Measurements from ENCODE around the gene FBXL17.
A peak's percentile ranks its signal among the peaks of the same experiment; 100 is the strongest.

FBXL17 gene

DNA sequence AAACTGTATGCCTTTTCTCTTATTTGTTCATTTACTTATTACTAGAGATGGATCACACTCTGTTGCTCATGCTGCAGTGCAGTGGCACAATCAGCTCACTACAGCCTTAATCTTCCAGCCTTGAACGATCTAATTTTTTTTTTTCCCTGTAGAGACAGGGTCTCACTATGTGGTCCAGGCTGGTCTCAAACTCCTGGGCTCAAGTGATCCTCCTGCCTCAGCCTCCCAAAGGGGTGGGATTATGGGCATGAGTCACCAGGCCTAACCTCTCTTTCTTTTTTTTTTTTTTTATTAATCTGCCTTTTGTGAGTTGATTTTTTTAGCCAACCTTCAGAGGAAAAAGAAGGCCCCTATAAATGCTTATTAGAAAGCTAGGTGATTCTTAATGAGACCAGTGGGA, 303.0 kb downstream of the FBXL17 start:
- no peak for DNase-seq

- DNase-seq = no peak
These were observed 303.6 kb downstream of the FBXL17 start for GRCh38 chr5:108078345-108078744.

- DNase-seq = no peak
These were observed 307.3 kb downstream of the FBXL17 start for GRCh38 chr5:108074626-108075025.

DNA sequence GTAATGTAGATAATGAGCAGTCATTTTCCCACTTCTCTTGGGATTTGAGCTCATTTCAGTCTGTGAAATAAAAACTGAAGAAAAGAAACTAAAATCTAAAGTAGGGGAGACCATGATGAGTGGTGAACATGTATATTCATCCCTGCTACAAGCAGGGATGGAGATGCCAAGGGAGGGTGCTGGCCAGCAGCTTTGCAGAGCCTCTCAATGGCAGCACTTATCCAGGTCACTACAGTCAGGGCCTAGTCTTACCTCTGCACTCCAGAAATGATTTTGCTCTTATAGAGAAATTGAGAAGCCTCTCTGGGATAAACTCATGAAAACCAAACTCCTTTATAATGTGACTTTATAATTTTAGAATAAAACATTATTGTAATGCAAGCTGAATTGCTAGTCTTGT, 317.6 kb downstream of the FBXL17 start:
- DNase-seq = no peak

DNA sequence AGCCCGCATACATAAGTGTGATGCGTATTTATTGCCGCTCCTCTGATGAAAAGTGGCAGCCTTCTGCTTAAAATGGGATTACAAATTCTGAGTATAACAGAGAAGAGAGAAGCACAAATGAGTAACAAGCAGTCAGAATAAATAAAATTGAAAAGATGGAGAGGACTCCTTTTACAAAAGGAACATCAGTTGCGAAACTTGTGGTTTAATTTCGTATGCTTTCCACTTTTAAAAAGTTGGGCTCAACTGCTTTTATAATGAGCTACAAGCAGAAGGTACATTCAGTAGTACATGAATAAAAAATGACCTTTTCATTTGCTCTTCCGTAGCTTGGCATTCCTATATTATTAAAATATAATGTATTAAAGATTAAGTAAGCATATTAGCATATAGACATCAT, 320.0 kb downstream of the FBXL17 start:
- no peak for DNase-seq

DNA sequence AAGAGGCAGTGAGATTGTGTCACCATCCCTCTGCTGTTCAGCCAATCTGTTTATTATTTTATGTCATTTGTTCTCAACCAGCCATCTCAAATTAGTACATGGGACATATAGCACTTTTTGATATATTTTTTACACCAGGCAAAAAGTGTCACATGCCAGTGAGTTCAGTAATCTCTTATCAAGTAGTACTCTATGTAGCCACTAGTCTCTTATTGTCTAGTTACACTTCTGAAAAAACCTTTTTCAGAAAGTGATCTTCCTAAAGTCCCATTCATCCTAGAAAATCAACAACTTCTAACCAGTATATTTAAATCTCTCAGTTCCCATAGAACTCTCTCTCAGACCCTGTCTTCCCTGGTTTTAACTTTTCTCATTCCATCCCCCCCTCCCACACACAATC, 321.6 kb downstream of the FBXL17 start:
- DNase-seq = no peak

DNA sequence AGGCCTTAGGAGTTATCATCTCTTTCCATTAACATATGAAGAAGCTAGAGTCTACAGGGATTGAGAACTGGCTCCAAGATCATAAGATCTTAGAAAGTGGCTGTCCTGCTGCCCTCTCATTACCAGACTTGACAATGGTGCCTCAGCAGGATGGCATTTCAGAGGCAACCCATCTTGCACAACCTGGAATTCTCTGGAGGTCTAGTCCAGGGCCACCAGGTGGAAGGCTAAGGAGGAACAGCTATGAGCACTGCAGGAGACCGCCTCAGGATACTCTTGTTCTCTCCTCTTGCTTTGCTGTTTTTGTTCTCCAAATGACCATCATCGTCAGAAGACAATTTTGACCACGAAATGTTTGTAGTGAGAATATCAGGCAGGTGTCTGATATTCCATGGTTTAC, 322.6 kb downstream of the FBXL17 start:
- no peak for DNase-seq

DNA sequence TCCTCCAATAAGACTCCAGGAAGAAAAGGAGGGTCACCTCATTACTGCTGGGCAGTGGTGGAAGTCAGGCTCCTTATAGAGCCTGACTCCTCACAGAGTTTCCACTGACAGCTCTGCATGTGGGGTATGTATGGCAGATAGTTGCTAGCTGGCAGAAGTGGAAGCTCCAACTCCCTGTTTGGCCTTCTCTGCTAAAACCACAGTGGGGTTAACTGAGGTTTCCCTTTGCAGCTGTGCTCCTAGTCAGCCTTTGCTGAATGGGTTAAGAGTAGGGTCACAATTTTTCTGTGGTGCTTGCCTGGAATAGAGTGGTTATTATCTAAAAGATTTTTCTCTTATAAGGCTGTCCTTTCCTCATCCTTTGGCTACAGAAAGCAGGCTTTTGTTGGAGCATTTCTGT, 327.5 kb downstream of the FBXL17 start:
- DNase-seq = no peak

- no peak for DNase-seq
These were observed 334.8 kb downstream of the FBXL17 start for GRCh38 chr5:108046955-108047670.

DNA sequence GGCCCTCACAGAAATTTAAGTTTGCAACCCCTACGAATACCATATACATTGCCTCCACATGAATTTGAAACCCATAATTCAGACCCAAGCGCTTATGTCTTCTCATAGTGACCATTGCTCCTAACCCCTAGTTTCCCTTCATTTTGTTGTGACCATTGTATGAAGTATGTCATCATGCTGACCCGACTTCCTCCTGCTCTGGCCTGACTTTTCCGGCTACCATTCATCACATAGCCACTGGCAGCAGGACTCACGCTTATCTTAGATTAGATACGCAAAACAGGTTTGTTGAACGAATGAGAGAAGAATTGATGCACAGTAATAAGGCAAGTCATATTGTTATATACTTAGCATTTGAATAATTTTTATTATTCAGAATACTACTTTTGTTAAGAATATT, 345.4 kb downstream of the FBXL17 start:
- no peak for DNase-seq

- DNase-seq = no peak
These were observed 353.0 kb downstream of the FBXL17 start for GRCh38 chr5:108028883-108029282.

DNA sequence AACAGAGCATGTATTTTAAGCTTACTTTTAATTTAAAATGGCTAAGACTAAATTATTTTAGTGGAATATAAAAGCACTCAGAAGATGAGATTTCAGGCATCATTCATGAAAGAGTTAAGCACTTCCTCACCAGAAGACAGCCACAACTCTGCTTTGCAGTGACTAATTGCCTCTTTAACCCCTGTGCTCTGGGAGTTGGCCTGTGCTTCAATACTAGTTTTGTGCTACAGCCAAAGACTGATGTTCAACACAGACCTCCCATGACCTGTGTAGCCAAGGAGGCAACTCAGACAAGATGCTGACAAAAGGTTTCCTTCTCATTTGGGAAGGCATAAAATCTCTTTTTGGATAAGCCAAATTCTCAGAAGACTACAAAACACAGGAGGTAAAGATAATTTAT, 353.5 kb downstream of the FBXL17 start:
- no peak for DNase-seq

GRCh38 chr5:108025957-108026356, 355.9 kb downstream of the FBXL17 start:
- DNase-seq = no peak

- DNase-seq = no peak
These were observed 356.9 kb downstream of the FBXL17 start for GRCh38 chr5:108024986-108025385.

GRCh38 chr5:108016101-108016500, 365.8 kb downstream of the FBXL17 start:
- DNase-seq = no peak

GRCh38 chr5:108006791-108007190, 375.1 kb downstream of the FBXL17 start:
- DNase-seq = no peak

DNA sequence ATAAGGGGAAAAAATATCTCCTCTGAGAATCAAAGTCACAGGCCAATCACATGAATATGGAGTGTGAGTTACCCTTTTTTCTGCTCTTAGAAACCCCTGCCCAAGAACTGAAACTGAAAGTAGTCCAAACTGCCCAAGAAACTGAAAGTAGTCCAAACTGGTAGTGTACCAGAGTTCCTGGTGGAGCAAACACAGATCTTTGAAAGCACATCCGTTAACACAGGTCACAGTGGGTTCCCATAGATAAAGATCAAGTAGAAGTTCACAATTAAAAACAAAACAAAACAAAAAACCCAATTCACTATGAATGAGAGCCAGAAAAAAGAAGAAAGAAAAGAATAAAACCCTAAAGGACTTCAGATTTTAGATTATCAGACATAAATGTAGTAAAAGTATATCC, 378.7 kb downstream of the FBXL17 start:
- DNase-seq = peak; percentile 64

GRCh38 chr5:108001222-108001621, 380.7 kb downstream of the FBXL17 start:
- DNase-seq = no peak

- DNase-seq = peak; percentile 36
These were observed 384.4 kb downstream of the FBXL17 start for GRCh38 chr5:107997338-107997980.

DNA sequence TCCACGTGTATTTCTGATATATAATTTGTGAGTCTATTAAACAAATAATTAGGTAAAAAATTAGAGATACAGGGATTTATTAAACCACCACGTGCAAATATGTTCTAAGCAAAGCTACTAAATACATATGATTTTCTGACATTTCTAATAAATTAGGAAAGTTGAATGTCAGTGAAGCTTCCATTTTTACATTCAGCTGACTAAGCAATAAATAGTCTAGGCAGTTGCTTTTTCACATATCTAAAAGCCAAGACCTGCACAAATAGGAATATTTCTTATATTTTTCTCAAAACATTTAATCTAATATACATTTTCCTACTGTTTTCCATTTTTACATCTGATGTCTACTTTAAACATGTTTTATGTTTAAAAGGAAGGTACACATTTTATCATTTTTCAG, 388.6 kb downstream of the FBXL17 start:
- DNase-seq = no peak

- no peak for DNase-seq
These were observed 390.8 kb downstream of the FBXL17 start for GRCh38 chr5:107990881-107991810.

DNA sequence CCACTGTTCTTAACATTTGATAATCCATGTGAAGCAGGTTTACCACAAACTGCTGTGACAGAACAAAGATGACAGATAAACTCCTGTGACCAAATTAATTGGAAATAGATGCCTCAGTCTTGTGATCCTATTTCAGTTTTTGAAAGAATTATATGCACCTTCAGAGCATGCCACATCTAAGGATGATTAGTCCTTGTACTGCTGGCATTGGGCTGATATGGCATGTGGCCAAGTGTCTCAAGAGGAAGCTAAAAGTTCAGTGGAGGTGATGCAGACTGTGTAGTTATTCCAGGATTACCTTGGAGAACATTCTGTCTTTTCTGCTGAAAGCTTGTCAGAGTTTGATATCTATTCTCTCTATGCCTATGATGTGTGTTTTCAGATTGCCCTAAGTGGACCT, 396.8 kb downstream of the FBXL17 start:
- DNase-seq = no peak

DNA sequence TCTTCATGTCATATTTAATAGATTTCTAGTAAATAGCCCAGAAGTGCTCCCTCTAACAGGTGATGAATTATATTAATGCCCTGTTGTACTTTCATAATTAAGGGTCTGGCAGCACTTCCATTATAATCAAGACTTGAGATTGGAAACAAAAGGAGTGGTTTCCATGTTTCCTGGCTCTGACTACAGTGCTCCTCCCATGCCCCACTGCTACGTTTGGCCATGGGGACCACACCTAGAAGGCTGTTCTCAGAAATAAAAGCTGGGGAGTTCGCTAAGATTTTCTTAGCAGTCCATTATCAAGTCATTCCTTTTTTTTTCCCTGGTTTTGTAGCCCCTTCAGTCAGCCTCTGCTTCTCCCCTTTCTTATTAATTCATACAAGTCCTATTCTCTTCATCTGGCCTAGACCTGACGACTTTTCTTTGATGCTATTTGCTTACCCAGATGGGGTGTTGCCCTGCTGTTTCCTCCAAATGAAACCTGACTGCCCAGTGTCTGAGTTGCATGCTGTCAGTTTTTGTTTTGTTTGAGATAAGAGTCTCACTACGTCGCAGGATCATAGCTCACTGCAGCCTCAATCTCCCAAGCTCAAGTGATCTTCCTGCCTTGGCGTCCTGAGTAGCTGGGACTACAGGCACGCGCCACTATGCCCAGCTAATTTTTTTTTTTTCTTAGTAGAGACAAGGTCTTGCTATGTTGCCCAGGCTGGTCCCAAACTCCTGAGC, 399.0 kb downstream of the FBXL17 start:
- no peak for DNase-seq
